HPDE6-E6E7 (cell line): ENCODE data around the gene LRP10.
"Not testable (repeated sequence)": the region's sequence is repeated elsewhere in the genome, so short reads cannot be mapped to it uniquely, and the experiment has no call there.

Experiments
- DNase-seq: peaks from one replicate; pipeline ENCODE4 v3.0.0; 2011; ENCODE audit warnings: missing footprints; ENCODE audit errors: extremely low spot score

The LRP10 gene

GRCh38 chr14:22886500-22887259 lies 15.1 kb downstream of the LRP10 start:
- DNase-seq, result peak; percentile 66

GRCh38 chr14:22887260-22887989 lies 15.9 kb downstream of the LRP10 start:
- peak; percentile 61 for DNase-seq

GRCh38 chr14:22887990-22888378 lies 16.4 kb downstream of the LRP10 start:
- DNase-seq, result no peak

GRCh38 chr14:22888662-22889061 lies 17.1 kb downstream of the LRP10 start:
- DNase-seq, result no peak

GRCh38 chr14:22890416-22890815 lies 18.9 kb downstream of the LRP10 start:
- DNase-seq, result no peak

GRCh38 chr14:22892488-22892887 lies 20.9 kb downstream of the LRP10 start:
- DNase-seq, result no peak

- no peak for DNase-seq
These were observed 22.2 kb downstream of the LRP10 start for GRCh38 chr14:22893706-22894105.

- DNase-seq, result no peak
These were observed 23.9 kb downstream of the LRP10 start for GRCh38 chr14:22895402-22895801.

GRCh38 chr14:22896356-22896755 lies 24.8 kb downstream of the LRP10 start:
- no peak for DNase-seq

GRCh38 chr14:22896760-22897159 lies 25.2 kb downstream of the LRP10 start:
- DNase-seq, result no peak

- DNase-seq, result no peak
These were observed 25.8 kb downstream of the LRP10 start for GRCh38 chr14:22897357-22897756.

GRCh38 chr14:22898302-22899090 lies 27.0 kb downstream of the LRP10 start:
- DNase-seq, result peak; percentile 78

- peak; percentile 66 for DNase-seq
These were observed 28.7 kb downstream of the LRP10 start for GRCh38 chr14:22900081-22900799.

GRCh38 chr14:22901799-22902198 lies 30.3 kb downstream of the LRP10 start:
- DNase-seq, result no peak

- no peak for DNase-seq
These were observed 32.2 kb downstream of the LRP10 start for GRCh38 chr14:22903742-22904087.

GRCh38 chr14:22905627-22906026 lies 34.1 kb downstream of the LRP10 start:
- no peak for DNase-seq

- DNase-seq, result no peak
These were observed 34.5 kb downstream of the LRP10 start for GRCh38 chr14:22906073-22906472.

- no peak for DNase-seq
These were observed 35.9 kb downstream of the LRP10 start for GRCh38 chr14:22907429-22907828.

- no peak for DNase-seq
These were observed 37.1 kb downstream of the LRP10 start for GRCh38 chr14:22908601-22909000.

GRCh38 chr14:22910916-22911315 lies 39.4 kb downstream of the LRP10 start:
- no peak for DNase-seq

GRCh38 chr14:22914836-22915235 lies 43.3 kb downstream of the LRP10 start:
- DNase-seq, result not testable (repeated sequence)
